ENCODE data around the gene MICAL3.

- TF ChIP-seq, protein P1, sequence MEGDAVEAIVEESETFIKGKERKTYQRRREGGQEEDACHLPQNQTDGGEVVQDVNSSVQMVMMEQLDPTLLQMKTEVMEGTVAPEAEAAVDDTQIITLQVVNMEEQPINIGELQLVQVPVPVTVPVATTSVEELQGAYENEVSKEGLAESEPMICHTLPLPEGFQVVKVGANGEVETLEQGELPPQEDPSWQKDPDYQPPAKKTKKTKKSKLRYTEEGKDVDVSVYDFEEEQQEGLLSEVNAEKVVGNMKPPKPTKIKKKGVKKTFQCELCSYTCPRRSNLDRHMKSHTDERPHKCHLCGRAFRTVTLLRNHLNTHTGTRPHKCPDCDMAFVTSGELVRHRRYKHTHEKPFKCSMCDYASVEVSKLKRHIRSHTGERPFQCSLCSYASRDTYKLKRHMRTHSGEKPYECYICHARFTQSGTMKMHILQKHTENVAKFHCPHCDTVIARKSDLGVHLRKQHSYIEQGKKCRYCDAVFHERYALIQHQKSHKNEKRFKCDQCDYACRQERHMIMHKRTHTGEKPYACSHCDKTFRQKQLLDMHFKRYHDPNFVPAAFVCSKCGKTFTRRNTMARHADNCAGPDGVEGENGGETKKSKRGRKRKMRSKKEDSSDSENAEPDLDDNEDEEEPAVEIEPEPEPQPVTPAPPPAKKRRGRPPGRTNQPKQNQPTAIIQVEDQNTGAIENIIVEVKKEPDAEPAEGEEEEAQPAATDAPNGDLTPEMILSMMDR (IDR thresholded peaks at IDR 0.05; ENCODE audit: low read depth, low read length), result no peak
- no peak for TF ChIP-seq EZH2phosphoT487 (IDR thresholded peaks at IDR 0.05; ENCODE audit: low read depth)
Measured at GRCh38 chr22:17845790-17846189, 178.6 kb downstream of the MICAL3 start.

Measured in OCI-LY3 (cell line).